ENCODE data around the gene ACTL10. TPM values are rescaled to one million over a fixed set of nuclear protein-coding genes. Genes with fewer than 3 reads are reported as not detected.

ACTL10 gene
- total RNA-seq, 1 donor from 2014 or later, result not detected

Other genes starting within 250 kb of the ACTL10 start
- 35.6 and 35.8 TPM in 2 replicates for gene SNTA1, start 223.2 kb upstream of the ACTL10 start, total RNA-seq
- 12.4 and 14.3 TPM in 2 replicates for gene CBFA2T2, start 176.8 kb upstream of the ACTL10 start, total RNA-seq
- 0.24 TPM in 1 of 2 replicates, not detected in the other for gene C20orf144, start 4.6 kb upstream of the ACTL10 start, total RNA-seq
- 186 and 221 TPM in 2 replicates for gene NECAB3, start 7.5 kb downstream of the ACTL10 start, total RNA-seq
- 4.3 and 6.0 TPM in 2 replicates for gene E2F1, start 19.4 kb downstream of the ACTL10 start, total RNA-seq
- 4.8 and 6.4 TPM in 2 replicates for gene PXMP4, start 53.4 kb downstream of the ACTL10 start, total RNA-seq
- 1.8 and 2.0 TPM in 2 replicates for gene ZNF341, start 65.1 kb downstream of the ACTL10 start, total RNA-seq
- gene CHMP4B, start 144.4 kb downstream of the ACTL10 start, total RNA-seq, result 78.0 and 88.5 TPM in 2 replicates

All from myocyte (in vitro differentiated cells).